Measurements from ENCODE around the gene ZNF160.

GRCh38 chr19:53088091-53088490, 15.1 kb downstream of the ZNF160 start:
- TF ChIP-seq, protein P1, sequence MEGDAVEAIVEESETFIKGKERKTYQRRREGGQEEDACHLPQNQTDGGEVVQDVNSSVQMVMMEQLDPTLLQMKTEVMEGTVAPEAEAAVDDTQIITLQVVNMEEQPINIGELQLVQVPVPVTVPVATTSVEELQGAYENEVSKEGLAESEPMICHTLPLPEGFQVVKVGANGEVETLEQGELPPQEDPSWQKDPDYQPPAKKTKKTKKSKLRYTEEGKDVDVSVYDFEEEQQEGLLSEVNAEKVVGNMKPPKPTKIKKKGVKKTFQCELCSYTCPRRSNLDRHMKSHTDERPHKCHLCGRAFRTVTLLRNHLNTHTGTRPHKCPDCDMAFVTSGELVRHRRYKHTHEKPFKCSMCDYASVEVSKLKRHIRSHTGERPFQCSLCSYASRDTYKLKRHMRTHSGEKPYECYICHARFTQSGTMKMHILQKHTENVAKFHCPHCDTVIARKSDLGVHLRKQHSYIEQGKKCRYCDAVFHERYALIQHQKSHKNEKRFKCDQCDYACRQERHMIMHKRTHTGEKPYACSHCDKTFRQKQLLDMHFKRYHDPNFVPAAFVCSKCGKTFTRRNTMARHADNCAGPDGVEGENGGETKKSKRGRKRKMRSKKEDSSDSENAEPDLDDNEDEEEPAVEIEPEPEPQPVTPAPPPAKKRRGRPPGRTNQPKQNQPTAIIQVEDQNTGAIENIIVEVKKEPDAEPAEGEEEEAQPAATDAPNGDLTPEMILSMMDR (IDR thresholded peaks at IDR 0.05), result no peak
- TF ChIP-seq POLR2AphosphoS5 (IDR thresholded peaks at IDR 0.05) (no peak), EP300 (IDR thresholded peaks at IDR 0.05) (no peak)
